Measurements from ENCODE around the gene TRA2B.

The TRA2B gene

DNA sequence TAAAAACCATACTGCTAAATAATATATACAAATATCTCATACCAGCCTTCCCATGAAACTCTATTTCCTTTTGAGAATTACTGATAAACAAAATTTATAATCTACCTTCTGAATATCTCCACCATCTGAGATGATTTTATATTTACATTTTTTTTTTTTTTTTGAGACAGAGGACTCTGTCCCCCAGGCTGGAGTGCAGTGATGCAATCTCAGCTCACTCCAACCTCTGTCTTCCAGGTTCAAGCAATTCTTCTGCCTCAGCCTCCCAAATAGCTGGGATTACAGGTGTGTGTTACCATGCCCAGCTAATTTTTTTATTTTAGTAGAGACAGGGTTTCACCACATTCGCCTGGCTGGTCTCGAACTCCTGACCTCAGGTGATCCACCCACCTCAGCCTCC lies 70.2 kb downstream of the TRA2B start:
- no peak for DNase-seq (ENCODE audit: low spot score)

DNA sequence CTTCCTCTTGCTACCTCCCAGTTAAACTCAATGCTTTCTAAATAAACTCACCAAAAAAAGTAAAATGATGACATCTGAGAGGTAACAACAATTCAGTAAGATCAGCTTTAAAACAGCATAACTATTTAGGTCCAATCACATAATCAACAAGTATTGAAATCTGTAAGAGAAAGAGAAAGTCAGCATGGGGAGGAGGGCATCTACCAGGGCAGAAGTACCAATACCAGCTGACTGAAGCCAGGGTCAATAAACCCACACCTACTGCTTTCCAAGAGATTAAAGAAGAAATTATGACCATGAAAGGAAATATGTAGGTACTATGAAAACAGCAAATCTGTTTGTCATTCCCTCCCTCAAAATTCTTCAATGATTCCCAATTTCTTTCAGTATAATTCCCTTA lies 70.8 kb downstream of the TRA2B start:
- no peak for DNase-seq (ENCODE audit: low spot score)

DNA sequence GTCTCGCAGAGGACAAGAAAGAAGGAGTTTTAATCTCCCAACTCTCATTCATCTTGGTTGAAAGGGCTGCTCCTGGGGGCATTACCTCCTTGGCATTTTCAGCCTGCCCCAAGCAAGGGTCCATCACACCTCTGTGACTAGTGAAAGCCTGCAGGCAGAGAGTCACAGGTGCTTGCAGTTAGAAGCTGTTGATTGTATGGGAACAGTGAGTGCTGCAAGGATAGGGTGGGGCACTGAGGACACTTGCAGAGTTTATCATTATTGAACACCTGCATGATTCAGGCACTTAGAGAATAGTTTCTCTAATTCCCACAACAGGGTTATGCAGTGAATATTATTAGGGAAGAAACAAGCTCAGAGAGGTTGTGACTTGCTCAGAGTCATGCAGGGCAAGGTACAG lies 71.3 kb downstream of the TRA2B start:
- DNase-seq (ENCODE audit: low spot score): no peak

Measured in kidney capillary endothelial cell (primary cell).